ENCODE measurements around the gene MRPL24.

Gene MRPL24

DNA sequence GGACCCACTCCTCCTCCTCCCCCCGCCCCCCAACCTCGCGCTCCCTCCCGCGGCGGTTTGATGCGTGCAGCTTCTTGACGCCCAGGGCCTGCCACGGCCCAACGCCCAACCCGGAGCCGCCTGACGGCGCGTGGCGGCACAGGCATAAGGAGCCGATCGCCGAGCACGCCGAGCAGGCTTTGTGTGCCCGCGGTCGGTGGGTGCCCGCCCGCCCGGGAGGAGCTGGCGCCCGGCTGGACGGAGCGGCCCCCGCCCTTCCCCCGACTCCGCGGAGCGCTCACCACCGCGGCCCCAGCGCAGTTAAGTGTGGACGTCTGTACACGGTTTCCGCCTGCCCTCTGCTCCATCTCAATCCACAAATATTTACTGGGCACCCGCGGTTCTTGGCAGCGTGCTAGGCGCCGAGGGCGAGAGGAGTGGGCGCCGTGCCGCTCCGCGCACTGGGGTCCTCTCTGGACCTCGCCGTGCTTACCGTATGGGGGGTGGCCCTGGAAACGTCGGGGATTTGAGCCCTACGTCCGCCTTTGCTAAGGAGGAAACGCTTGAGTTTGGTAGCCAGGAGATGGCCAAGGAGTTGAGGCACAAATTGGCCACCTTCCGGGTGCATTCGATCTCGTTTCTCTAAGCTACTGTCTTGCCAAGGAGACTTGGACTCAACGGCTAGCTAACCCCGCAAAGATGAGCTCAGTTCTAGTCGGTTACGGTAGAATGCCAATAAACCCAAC is 11.0 kb upstream of the MRPL24 start:
- intact Hi-C loops (cut with micrococcal nuclease) = loop anchor here (1.0 kb wide), 2 partner anchors 11 to 15 kb away; partner anchors contain the start of genes MRPL24 and PRCC
- Mint-ChIP-seq H3K4me1 (ENCODE audit: low read depth) (peaks cover 47% of the 10 kb centered on the region), H3K4me3 (peak overlapping the region; percentile 91), H3K9me3 (no peaks in the 10 kb centered on the region), H3K27me3 (no peaks in the 10 kb centered on the region), H3K27ac (peak overlapping the region; percentile 92), H3K36me3 (ENCODE audit: low read depth) (peaks cover 40% of the 10 kb centered on the region)

DNA sequence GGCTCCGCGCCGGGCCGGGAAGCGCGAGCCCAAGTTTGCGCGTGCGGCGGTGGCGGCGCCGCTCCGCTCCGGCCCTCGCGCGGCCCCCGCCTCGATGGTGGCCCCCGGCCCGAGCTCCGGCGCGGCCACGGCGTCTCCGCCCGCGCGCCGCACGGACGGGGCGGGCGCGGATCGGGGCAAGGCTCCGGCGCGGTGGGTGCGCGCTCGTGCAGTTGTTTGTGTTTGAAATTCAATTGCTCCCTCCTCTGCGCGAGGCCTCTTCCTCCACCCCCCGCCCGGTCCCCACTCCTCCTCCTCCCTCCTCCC is 10.5 kb upstream of the MRPL24 start, which contains the start of gene HDGF:
Gene HDGF, minus strand, starts transcription at position 225 of the 306 bp plus-strand sequence. CDS start 246 bp downstream, outside the sequence.
- intact Hi-C loops (cut with micrococcal nuclease) = loop anchor here (1.0 kb wide), 2 partner anchors 10 to 16 kb away; partner anchors contain the start of genes MRPL24 and PRCC
- H3K27me3 Mint-ChIP-seq = no peaks in the 10 kb centered on the region
- peaks cover 43% of the 10 kb centered on the region for H3K36me3 Mint-ChIP-seq (ENCODE audit: low read depth)
- peak within 1 kb of the TSS; percentile 91 for H3K4me3 Mint-ChIP-seq
- no peaks in the 10 kb centered on the region for H3K9me3 Mint-ChIP-seq
- peak within 1 kb of the TSS; percentile 92 for H3K27ac Mint-ChIP-seq
- H3K4me1 Mint-ChIP-seq (ENCODE audit: low read depth) = peaks cover 52% of the 10 kb centered on the region

DNA sequence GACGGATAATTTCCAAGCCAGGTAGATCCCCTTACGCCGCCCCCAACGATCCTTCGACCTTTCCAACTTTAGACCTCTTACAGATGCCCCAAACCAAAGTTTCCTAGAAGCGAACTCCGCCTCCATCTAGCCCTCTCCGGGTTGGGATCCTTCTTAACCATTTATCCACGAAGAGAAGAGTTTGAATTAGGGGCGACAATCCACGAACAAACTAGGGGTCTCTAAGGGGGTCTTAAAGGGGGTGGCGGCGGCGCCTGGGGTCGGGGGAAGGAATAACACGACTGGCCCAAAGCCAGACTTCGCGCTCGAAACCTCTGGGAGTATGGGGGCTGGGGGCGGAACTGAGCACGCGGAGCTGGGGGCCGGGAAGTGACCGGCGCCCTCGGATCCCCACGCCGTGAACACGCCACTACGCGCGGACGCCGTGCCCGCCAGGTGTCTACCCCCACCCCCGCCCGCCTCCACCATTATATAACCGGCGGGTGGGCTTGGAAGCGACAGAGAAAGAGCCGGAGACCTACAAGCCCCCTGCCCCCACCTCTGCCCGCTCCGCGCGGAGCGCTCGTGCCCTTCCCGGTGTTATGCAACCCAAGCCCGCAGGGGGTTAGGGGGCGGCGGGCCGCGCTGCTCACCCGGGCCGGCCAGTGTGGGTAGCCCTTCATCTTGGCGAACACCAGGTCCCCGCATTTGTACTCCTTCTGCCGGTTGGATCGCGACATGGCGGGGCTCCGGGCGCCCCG is 10.0 kb upstream of the MRPL24 start:
- Mint-ChIP-seq H3K27me3 (no peaks in the 10 kb centered on the region), H3K4me3 (peak overlapping the region; percentile 90), H3K4me1 (ENCODE audit: low read depth) (peaks cover 58% of the 10 kb centered on the region), H3K27ac (peak overlapping the region; percentile 92), H3K9me3 (no peaks in the 10 kb centered on the region), H3K36me3 (ENCODE audit: low read depth) (peaks cover 48% of the 10 kb centered on the region)
- intact Hi-C loops (cut with micrococcal nuclease) = loop anchor here (1.0 kb wide), 2 partner anchors 10 to 16 kb away; partner anchors contain the start of genes MRPL24 and PRCC

DNA sequence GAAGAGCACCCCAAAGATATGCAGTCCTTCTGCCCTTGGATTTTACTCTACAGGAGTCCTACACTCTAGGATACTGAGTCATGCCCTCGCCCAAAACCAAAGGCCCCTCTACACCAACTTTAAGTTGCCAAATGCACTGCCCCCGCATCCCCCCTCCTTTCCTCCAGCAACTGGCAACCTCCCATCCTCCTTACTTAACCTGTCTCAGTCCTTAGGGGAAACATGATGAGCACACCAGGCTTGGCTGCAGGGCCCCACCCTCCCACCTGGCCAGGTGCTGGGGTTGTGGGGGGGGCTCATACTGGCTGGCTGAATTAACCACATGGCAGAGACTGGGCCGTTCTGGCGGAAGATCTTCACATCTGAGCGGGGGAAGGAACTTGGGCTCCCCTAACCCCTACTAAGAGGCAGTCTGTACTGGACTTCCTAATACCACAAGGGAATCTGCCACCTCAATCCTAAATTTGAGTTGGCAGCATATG is 9.3 kb upstream of the MRPL24 start:
- peak overlapping the region; percentile 90 for H3K4me3 Mint-ChIP-seq
- H3K27me3 Mint-ChIP-seq = no peaks in the 10 kb centered on the region
- intact Hi-C loops (cut with micrococcal nuclease) = no loop called here
- peaks cover 63% of the 10 kb centered on the region for H3K4me1 Mint-ChIP-seq (ENCODE audit: low read depth)
- no peaks in the 10 kb centered on the region for H3K9me3 Mint-ChIP-seq
- peaks cover 55% of the 10 kb centered on the region for H3K36me3 Mint-ChIP-seq (ENCODE audit: low read depth)
- H3K27ac Mint-ChIP-seq = peak overlapping the region; percentile 92

DNA sequence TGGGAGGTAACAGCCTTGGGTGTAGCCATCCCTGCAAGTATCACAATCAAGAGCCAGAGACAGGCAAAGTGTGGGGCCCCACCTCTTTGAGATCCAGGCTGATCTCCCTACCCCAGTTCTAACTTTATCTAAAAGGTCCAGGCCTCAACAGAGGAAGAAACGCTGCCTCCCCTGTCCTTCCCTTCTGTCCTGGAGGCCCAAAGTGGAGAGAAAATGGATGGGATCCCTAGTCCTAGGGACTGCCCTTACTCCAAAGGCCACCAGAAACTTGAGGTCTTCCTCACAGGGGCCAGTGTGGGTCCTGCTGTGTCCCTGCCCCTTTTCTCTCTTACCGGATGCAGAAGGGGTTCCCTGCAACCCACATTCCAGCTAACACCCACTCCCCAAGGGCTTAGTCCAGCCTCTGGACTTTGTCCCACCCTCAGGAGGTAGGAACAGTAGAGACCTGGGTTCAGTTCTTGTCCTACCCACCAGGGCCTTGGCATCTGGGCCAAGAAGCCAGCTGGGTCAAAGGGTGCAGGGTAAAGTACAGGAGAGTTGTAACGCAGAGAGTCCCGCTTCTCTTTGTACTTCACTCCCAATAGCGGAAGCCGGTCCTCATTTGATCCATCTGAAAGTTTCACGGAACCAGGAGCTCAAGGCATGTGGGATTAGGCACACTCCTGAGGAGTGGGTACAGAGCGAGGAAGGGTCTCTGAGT is 8.7 kb upstream of the MRPL24 start:
- Mint-ChIP-seq H3K36me3 (ENCODE audit: low read depth) (peaks cover 61% of the 10 kb centered on the region), H3K4me3 (peak overlapping the region; percentile 90), H3K27ac (peak overlapping the region; percentile 92)

DNA sequence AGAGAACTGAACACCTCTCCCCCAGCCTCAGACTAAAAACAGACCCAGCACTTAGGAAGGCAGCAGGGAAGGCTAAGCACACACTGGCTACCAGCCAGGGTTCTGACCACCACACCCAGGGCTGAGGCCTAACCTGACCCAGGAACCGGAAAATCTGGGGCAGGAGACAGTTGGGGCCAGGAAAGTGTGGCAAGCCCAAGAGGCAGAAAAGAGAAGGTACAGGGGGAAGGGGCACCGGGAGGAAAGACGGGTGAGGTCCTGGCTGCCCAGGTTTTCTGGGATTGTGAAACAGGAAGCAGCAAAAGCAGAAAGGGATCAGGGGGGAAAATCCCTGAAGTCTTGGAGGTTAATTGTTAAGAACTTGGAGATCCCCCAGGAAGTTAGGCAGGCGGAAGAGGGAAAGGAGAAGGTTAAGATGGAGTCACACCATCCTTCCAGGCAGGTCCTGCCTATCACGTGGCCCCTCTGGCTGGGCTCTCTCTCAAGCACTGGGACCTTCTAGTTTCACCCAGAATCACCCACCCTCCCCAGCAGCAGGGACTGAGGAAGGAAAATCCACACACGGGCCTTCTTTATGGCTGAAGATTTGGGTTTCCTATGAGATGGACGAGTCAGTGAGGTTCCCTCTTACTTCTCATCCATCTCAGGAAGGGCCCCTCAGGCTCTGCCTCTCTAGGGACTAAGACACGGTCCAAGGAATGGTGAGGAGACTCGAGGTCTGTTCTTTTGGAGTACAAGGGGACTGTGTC is 8.0 kb upstream of the MRPL24 start:
- Mint-ChIP-seq H3K4me3 (peak overlapping the region; percentile 90), H3K27me3 (no peaks in the 10 kb centered on the region), H3K27ac (peak overlapping the region; percentile 92), H3K36me3 (ENCODE audit: low read depth) (peaks cover 69% of the 10 kb centered on the region), H3K9me3 (no peaks in the 10 kb centered on the region), H3K4me1 (ENCODE audit: low read depth) (peaks cover 72% of the 10 kb centered on the region)
- intact Hi-C loops (cut with micrococcal nuclease) = no loop called here

More for the DNA sequence above, 8.7 kb upstream of the MRPL24 start:
- H3K9me3 Mint-ChIP-seq = no peaks in the 10 kb centered on the region
- no peaks in the 10 kb centered on the region for H3K27me3 Mint-ChIP-seq
- H3K4me1 Mint-ChIP-seq (ENCODE audit: low read depth) = peaks cover 65% of the 10 kb centered on the region
- intact Hi-C loops (cut with micrococcal nuclease) = no loop called here

DNA sequence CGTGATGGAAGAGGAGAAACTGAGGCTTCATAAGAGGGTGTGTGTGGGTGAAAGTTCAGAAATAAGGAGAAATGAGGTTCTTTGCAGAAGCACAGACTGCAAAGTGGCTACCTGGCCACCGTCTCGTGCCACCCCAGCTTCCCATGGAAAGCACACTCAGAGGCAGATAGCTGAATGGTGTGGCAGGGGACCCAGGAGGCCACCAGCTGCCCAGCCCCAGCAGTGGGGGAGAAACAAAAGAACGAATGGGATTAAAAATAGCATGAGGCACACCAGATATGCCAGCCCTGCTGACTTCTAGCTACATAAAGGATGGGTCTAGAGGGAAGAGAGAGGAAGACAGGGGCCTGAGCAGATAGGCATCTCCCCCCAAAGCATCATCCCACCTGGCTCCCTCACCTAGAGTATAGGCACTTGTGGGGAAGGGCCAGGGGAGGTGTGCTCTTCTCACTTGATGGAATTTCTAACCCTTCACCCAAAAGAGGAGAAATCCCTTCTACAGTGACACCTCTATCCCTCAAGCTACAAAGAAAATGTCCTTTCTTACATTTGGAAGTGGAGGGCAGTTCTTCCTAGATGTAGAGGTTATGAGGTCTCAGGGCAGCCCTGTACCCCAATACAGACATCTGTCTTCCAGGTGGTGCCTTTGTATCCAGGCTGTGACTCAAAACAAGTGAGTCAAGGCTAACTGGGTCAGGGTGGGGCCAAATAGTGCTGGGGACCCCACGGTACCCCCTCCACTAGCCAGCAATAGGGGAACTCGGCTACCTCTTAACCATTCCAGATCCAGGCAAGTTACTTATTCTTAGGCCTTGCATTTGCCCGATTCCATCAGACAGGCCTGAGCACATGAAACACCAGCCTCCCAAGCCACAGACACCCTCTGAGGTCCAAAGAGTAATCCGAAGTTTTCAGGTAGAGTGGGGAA is 7.1 kb upstream of the MRPL24 start:
- Mint-ChIP-seq H3K9me3 (no peaks in the 10 kb centered on the region), H3K27ac (peak overlapping the region; percentile 92), H3K4me3 (peak overlapping the region; percentile 90), H3K4me1 (ENCODE audit: low read depth) (peaks cover 78% of the 10 kb centered on the region), H3K36me3 (ENCODE audit: low read depth) (peaks cover 77% of the 10 kb centered on the region), H3K27me3 (no peaks in the 10 kb centered on the region)
- intact Hi-C loops (cut with micrococcal nuclease) = no loop called here

DNA sequence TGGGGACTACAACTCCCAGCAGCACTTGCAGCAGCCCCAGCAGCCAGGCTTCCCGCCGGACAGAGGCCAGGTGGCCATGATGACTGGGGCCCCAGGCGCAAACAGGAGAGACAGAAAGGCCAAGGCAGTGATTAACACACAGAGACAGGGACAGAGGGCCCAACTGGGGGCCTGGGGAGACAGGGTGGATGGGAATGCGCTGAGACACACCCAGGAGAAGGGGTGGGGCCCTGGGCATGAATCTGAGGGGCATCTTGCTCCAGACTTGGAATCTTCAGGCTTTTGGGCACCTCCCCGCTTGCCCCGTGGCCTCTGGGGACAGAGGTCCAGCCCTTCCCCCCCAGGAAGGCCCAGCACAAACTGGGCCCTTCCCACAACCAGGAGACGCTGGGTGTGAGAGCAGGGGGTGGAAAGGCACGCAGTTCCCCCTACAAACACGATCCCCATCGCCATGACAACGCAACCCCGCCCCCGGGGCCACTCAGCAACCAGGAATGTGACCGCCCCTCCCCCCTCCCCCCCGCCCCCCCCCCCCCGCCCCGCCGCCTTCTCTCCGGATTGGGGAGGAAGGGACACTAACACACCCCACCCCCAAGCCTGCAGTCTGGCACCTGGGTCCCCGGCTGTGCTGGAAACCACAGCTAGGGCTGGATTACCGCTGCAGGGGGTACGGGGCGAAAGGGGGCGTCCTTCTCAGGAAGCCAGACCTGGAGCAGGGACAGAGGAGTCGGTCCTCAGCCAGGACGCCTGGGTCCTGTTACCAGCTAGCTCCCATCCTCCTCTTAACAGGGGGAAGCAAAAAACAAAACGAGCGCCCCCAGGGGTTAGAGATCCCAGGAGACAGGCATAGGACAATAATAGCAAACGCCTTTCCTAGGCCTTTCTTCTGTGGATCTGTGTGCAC is 6.1 kb upstream of the MRPL24 start:
- Mint-ChIP-seq H3K9me3 (no peaks in the 10 kb centered on the region), H3K27ac (peak overlapping the region; percentile 92), H3K36me3 (ENCODE audit: low read depth) (peaks cover 84% of the 10 kb centered on the region), H3K4me3 (peak overlapping the region; percentile 90), H3K4me1 (ENCODE audit: low read depth) (peaks cover 80% of the 10 kb centered on the region), H3K27me3 (no peaks in the 10 kb centered on the region)
- intact Hi-C loops (cut with micrococcal nuclease) = no loop called here

DNA sequence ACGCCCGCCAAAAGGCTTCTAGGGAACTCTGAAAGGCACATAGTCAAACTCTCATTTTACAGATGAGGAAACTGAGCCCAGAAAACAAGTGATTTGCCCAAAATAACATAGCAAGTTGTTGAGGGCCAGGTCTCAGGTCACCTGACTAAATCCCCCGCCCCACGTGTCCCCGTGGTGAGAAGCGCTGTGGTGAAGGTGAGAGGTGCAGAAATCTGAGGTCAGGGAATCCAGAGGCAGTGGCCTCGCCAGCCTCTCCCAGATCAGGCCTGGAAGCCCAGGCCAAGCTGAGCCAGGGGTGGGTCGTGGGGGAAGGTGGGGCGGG is 5.5 kb upstream of the MRPL24 start:
- Mint-ChIP-seq H3K27ac (peak overlapping the region; percentile 92), H3K9me3 (no peaks in the 10 kb centered on the region), H3K4me1 (ENCODE audit: low read depth) (peaks cover 86% of the 10 kb centered on the region), H3K27me3 (no peaks in the 10 kb centered on the region), H3K36me3 (ENCODE audit: low read depth) (peaks cover 87% of the 10 kb centered on the region), H3K4me3 (peak overlapping the region; percentile 90)
- intact Hi-C loops (cut with micrococcal nuclease) = no loop called here

DNA sequence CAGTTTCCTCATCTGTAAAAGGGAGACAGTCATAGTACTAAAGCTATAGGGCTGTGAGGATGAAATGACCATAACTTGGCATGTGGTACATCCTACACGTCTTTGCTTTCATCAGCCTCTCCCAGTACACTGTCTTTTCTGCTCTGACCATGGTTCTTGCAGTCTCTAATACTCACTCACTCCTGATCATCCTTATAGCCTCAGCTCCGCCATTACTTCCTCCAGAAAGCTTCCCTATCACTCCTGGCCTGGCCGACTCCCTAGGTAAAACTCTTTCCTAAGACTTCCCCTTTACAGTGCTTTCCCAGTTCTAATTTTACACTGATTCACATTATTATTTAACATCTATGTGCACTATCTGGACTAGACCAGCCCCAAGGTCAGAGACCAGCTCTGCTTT is 5.0 kb upstream of the MRPL24 start:
- intact Hi-C loops (cut with micrococcal nuclease) = no loop called here
- Mint-ChIP-seq H3K27me3 (no peaks in the 10 kb centered on the region), H3K4me1 (ENCODE audit: low read depth) (peaks cover 89% of the 10 kb centered on the region), H3K36me3 (ENCODE audit: low read depth) (peaks cover 88% of the 10 kb centered on the region), H3K4me3 (peak overlapping the region; percentile 21), H3K27ac (peak overlapping the region; percentile 92), H3K9me3 (no peaks in the 10 kb centered on the region)

DNA sequence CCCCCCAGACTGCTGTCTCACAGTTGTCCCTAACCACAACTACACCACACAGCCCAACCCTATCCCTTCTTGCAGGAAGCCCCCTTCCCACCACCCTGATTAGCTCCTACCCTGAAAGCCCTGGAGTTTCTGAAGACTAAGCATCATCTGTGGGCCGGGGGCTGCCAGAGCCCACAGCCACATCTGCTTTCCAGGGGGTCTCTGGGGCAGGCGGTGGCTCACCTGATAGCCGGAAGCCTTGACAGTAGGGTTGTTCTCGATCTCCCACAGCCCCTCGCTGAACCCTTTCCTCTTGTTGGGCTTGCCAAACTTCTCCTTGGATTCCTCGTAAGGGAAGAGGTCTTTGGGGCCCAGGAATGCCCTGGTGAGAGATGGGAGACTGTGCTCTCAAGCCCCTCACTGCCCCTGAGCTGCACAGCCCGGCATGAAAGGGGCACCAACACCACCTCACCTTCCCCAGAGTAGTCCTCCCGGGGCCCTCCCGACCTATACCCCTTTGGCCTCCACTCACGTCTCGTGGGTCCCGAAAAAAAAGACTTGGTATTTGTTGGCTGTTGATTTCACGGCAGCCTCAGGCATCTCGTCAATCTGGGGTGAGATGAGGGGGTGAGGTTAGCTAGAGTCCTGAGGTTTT is 4.0 kb upstream of the MRPL24 start:
- Mint-ChIP-seq H3K4me3 (no peak overlapping the region), H3K9me3 (no peaks in the 10 kb centered on the region), H3K27me3 (no peaks in the 10 kb centered on the region), H3K36me3 (ENCODE audit: low read depth) (peaks cover 85% of the 10 kb centered on the region), H3K4me1 (ENCODE audit: low read depth) (peaks cover 83% of the 10 kb centered on the region), H3K27ac (peak overlapping the region; percentile 92)
- intact Hi-C loops (cut with micrococcal nuclease) = no loop called here
